Neuronal stem cell (in vitro differentiated cells): ENCODE measurements around the gene CKS1B.

ENCODE experiments used
- DNase-seq: peaks from one replicate; pipeline ENCODE4 v3.0.0-alpha.2; 2013; ENCODE audit warnings: low spot score
- H2AFZ ChIP-seq: one replicate; pipeline ENCODE4 v1.6.1; 2013; ENCODE audit warnings: mild to moderate bottlenecking, low read length, inconsistent platforms
- H2AK5ac ChIP-seq: 2 replicates; pipeline ENCODE4 v1.6.1; 2013; ENCODE audit warnings: low read depth, mild to moderate bottlenecking, inconsistent platforms, low read length, moderate library complexity, mixed read lengths
- H2BK120ac ChIP-seq: 2 replicates; pipeline ENCODE4 v1.6.1; 2013; ENCODE audit warnings: low read depth, mild to moderate bottlenecking, inconsistent platforms, low read length, moderate library complexity, mixed read lengths
- H2BK12ac ChIP-seq: one replicate; pipeline ENCODE4 v1.6.1; 2013; ENCODE audit warnings: low read length, inconsistent platforms
- H2BK15ac ChIP-seq: 2 replicates; pipeline ENCODE4 v1.6.1; 2013; ENCODE audit warnings: mild to moderate bottlenecking, low read length, inconsistent platforms, mixed read lengths
- H2BK5ac ChIP-seq: one replicate; pipeline ENCODE4 v1.6.1; 2013; ENCODE audit warnings: inconsistent platforms, mild to moderate bottlenecking, low read length, moderate library complexity
- H3K14ac ChIP-seq: one replicate; pipeline ENCODE4 v1.6.1; 2013; ENCODE audit warnings: low read length, inconsistent platforms
- H3K18ac ChIP-seq: 2 replicates; pipeline ENCODE4 v1.6.1; 2013; ENCODE audit warnings: low read length, inconsistent platforms
- H3K23ac ChIP-seq: 2 replicates; pipeline ENCODE4 v1.6.1; 2013; ENCODE audit warnings: low read depth, mild to moderate bottlenecking, mixed read lengths, low read length, inconsistent platforms; ENCODE audit not compliant: poor library complexity
- H3K27ac ChIP-seq: replicated peaks from 3 replicates; pipeline ENCODE4 v1.5.1; 2013; ENCODE audit warnings: low read length, inconsistent platforms
- H3K27me3 ChIP-seq, 3 experiments: 2 replicates each; pipeline ENCODE4 v1.6.1; 2013; ENCODE audit warnings: low read length in 3 of 3, mild to moderate bottlenecking in 2 of 3, inconsistent platforms in 1 of 3, low read depth in 1 of 3, mixed read lengths in 1 of 3, moderate library complexity in 1 of 3; ENCODE audit not compliant: control insufficient read depth in 3 of 3, insufficient read depth in 3 of 3
- H3K36me3 ChIP-seq, 2 donors: replicated peaks in 1 of 2; 2 replicates each; pipeline ENCODE4 v1.6.1; 2013; ENCODE audit warnings: low read length in 2 of 2; ENCODE audit not compliant: control insufficient read depth in 2 of 2, insufficient read depth in 2 of 2
- H3K4ac ChIP-seq: 2 replicates; pipeline ENCODE4 v1.6.1; 2013; ENCODE audit warnings: inconsistent platforms, mild to moderate bottlenecking, low read length, moderate library complexity
- H3K4me1 ChIP-seq, 2 donors: 1 replicate in 1 of 2; 2 replicates in 1 of 2; pipeline ENCODE4 v1.6.1; 2013; ENCODE audit warnings: low read length in 2 of 2, low read depth in 1 of 2; ENCODE audit not compliant: control insufficient read depth in 2 of 2, insufficient read depth in 1 of 2
- H3K4me2 ChIP-seq: one replicate; pipeline ENCODE4 v1.6.1; 2013; ENCODE audit warnings: mild to moderate bottlenecking, low read length, inconsistent platforms; ENCODE audit not compliant: insufficient read depth, poor library complexity, severe bottlenecking
- H3K4me3 ChIP-seq, 2 donors: 2 replicates each; pipeline ENCODE4 v1.5.1; 2013; ENCODE audit warnings: low read length in 2 of 2, mild to moderate bottlenecking in 2 of 2, inconsistent platforms in 1 of 2, moderate library complexity in 1 of 2
- H3K79me1 ChIP-seq: one replicate; pipeline ENCODE4 v1.6.1; 2013; ENCODE audit warnings: low read depth, mild to moderate bottlenecking, inconsistent platforms, low read length, moderate library complexity
- H3K9ac ChIP-seq: one replicate; pipeline ENCODE4 v1.6.1; 2013; ENCODE audit warnings: mild to moderate bottlenecking, low read depth, low read length, inconsistent platforms; ENCODE audit not compliant: poor library complexity
- H3K9me3 ChIP-seq, 2 donors: replicated peaks in 1 of 2; 2 replicates each; pipeline versions ENCODE3 to v1.6.1; 2013; ENCODE audit warnings: low read length in 2 of 2, mild to moderate bottlenecking in 2 of 2, inconsistent platforms in 1 of 2, low read depth in 1 of 2, mixed read lengths in 1 of 2, moderate library complexity in 1 of 2; ENCODE audit not compliant: control insufficient read depth in 2 of 2, insufficient read depth in 1 of 2
- H4K8ac ChIP-seq: one replicate; pipeline ENCODE4 v1.6.1; 2013; ENCODE audit warnings: low read depth, mild to moderate bottlenecking, inconsistent platforms, low read length, moderate library complexity
- H4K91ac ChIP-seq: one replicate; pipeline ENCODE4 v1.6.1; 2013; ENCODE audit warnings: low read length, low read depth, mild to moderate bottlenecking, inconsistent platforms; ENCODE audit not compliant: poor library complexity
- WGBS, 2 donors: extraction: QIAGEN DNeasy Blood & Tissue Kit; methylation state at CpG; one replicate each; pipeline ENCODE4 v1.1.7; 2013; ENCODE audit warnings: missing lambda C conversion rate in 2 of 2, mixed read lengths in 1 of 2; ENCODE audit not compliant: insufficient read length in 2 of 2, insufficient replicate concordance in 1 of 2; ENCODE audit errors: extremely low coverage in 2 of 2; 5-methylcytosine and 5-hydroxymethylcytosine counted together

Gene CKS1B

GRCh38 chr1:155002464-155003226 lies 28.2 kb downstream of the CKS1B start, which contains the start of gene ZBTB7B:
Gene ZBTB7B, plus strand, starts transcription at chr1:155002802. Its CDS starts 11,859 bp downstream, at chr1:155014661.
- peak within 1 kb of the TSS; percentile 89 for H3K27ac ChIP-seq
- H2BK12ac ChIP-seq, result peak within 1 kb of the TSS; percentile 94
- no peaks in the 10 kb centered on the region for H3K36me3 ChIP-seq
- peak within 1 kb of the TSS; percentile 89 to 90 for H3K4me3 ChIP-seq
- H3K14ac ChIP-seq, result peak within 1 kb of the TSS; percentile 94
- peak within 1 kb of the TSS; percentile 97 for H2AFZ ChIP-seq
- H3K18ac ChIP-seq, result peak within 1 kb of the TSS; percentile 97
- H2BK5ac ChIP-seq, result peak within 1 kb of the TSS; percentile 97
- H2BK15ac ChIP-seq, result peak within 1 kb of the TSS; percentile 69
- H3K9me3 ChIP-seq, result no peaks in the 10 kb centered on the region
- peak within 1 kb of the TSS; percentile 85 for H3K9ac ChIP-seq
- peaks cover 0 to 2% (median 0%) of the 10 kb centered on the region in 3 experiments for H3K27me3 ChIP-seq
- no CpG with 5 or more reads among the region's 35 CpGs for WGBS, 2 donors
- H3K79me1 ChIP-seq, result peaks cover 12% of the 10 kb centered on the region
- peak within 1 kb of the TSS; percentile 85 for H4K91ac ChIP-seq
- no peak for DNase-seq
- peak within 1 kb of the TSS; percentile 95 for H3K4ac ChIP-seq
- peak within 1 kb of the TSS; percentile 80 for H3K23ac ChIP-seq
- peak within 1 kb of the TSS; percentile 94 for H2BK120ac ChIP-seq
- peak within 1 kb of the TSS; percentile 99 for H3K4me2 ChIP-seq
- H2AK5ac ChIP-seq, result peak within 1 kb of the TSS; percentile 72
- H3K4me1 ChIP-seq, result peaks cover 17 to 19% of the 10 kb centered on the region in 2 donors
- no peak within 1 kb of the TSS for H4K8ac ChIP-seq

GRCh38 chr1:155003227-155003765 lies 28.8 kb downstream of the CKS1B start:
- no peaks in the 10 kb centered on the region for H3K27me3 ChIP-seq
- H2AFZ ChIP-seq, result peak overlapping the region; percentile 84
- H3K9me3 ChIP-seq, result no peaks in the 10 kb centered on the region
- peaks cover 12% of the 10 kb centered on the region for H3K79me1 ChIP-seq
- H3K27ac ChIP-seq, result peak overlapping the region; percentile 40
- H3K4me2 ChIP-seq, result peak overlapping the region; percentile 99
- H3K36me3 ChIP-seq, result no peaks in the 10 kb centered on the region
- peak overlapping the region; percentile 94 for H3K14ac ChIP-seq
- H2BK15ac ChIP-seq, result peak overlapping the region; percentile 69
- peak overlapping the region; percentile 89 to 90 for H3K4me3 ChIP-seq
- H2AK5ac ChIP-seq, result peak overlapping the region; percentile 72
- peaks cover 18 to 20% of the 10 kb centered on the region in 2 donors for H3K4me1 ChIP-seq
- H3K18ac ChIP-seq, result peak overlapping the region; percentile 97
- H4K8ac ChIP-seq, result no peak overlapping the region
- peak overlapping the region; percentile 80 for H3K23ac ChIP-seq
- no peak overlapping the region for H2BK12ac ChIP-seq
- peak overlapping the region; percentile 85 for H4K91ac ChIP-seq
- no peak for DNase-seq
- peak overlapping the region; percentile 94 for H2BK120ac ChIP-seq
- WGBS, 2 donors, result no CpG with 5 or more reads among the region's 37 CpGs
- H2BK5ac ChIP-seq, result peak overlapping the region; percentile 97
- H3K4ac ChIP-seq, result peak overlapping the region; percentile 95
- peak overlapping the region; percentile 85 for H3K9ac ChIP-seq

- H2BK120ac ChIP-seq, result peak overlapping the region; percentile 94
- H3K14ac ChIP-seq, result peak overlapping the region; percentile 94
- peak overlapping the region; percentile 97 for H3K18ac ChIP-seq
- peak overlapping the region; percentile 85 for H3K9ac ChIP-seq
- peak overlapping the region; percentile 89 to 90 for H3K4me3 ChIP-seq
- H2BK15ac ChIP-seq, result peak overlapping the region; percentile 69
- H3K4ac ChIP-seq, result peak overlapping the region; percentile 95
- no peak overlapping the region for H4K8ac ChIP-seq
- peak overlapping the region; percentile 40 for H3K27ac ChIP-seq
- peak overlapping the region; percentile 3 for H2BK12ac ChIP-seq
- no CpG with 5 or more reads among the region's 34 CpGs for WGBS, 2 donors
- H4K91ac ChIP-seq, result peak overlapping the region; percentile 85
- H3K4me2 ChIP-seq, result peak overlapping the region; percentile 99
- peak overlapping the region; percentile 97 for H2BK5ac ChIP-seq
- peaks cover 12% of the 10 kb centered on the region for H3K79me1 ChIP-seq
- no peaks in the 10 kb centered on the region for H3K27me3 ChIP-seq
- peaks cover 22% of the 10 kb centered on the region in 2 donors for H3K4me1 ChIP-seq
- peak overlapping the region; percentile 84 for H2AFZ ChIP-seq
- H2AK5ac ChIP-seq, result peak overlapping the region; percentile 72
- no peaks in the 10 kb centered on the region for H3K36me3 ChIP-seq
- H3K23ac ChIP-seq, result peak overlapping the region; percentile 80
- no peaks in the 10 kb centered on the region for H3K9me3 ChIP-seq
- no peak for DNase-seq
These were observed 29.4 kb downstream of the CKS1B start for GRCh38 chr1:155003766-155004351.
